Kidney capillary endothelial cell (primary cell): ENCODE results near the gene PCDH9.

ENCODE experiments used
- DNase-seq: peaks from one replicate; pipeline ENCODE4 v3.0.0-alpha.2; 2018; ENCODE audit warnings: low spot score

The PCDH9 gene, protein sequence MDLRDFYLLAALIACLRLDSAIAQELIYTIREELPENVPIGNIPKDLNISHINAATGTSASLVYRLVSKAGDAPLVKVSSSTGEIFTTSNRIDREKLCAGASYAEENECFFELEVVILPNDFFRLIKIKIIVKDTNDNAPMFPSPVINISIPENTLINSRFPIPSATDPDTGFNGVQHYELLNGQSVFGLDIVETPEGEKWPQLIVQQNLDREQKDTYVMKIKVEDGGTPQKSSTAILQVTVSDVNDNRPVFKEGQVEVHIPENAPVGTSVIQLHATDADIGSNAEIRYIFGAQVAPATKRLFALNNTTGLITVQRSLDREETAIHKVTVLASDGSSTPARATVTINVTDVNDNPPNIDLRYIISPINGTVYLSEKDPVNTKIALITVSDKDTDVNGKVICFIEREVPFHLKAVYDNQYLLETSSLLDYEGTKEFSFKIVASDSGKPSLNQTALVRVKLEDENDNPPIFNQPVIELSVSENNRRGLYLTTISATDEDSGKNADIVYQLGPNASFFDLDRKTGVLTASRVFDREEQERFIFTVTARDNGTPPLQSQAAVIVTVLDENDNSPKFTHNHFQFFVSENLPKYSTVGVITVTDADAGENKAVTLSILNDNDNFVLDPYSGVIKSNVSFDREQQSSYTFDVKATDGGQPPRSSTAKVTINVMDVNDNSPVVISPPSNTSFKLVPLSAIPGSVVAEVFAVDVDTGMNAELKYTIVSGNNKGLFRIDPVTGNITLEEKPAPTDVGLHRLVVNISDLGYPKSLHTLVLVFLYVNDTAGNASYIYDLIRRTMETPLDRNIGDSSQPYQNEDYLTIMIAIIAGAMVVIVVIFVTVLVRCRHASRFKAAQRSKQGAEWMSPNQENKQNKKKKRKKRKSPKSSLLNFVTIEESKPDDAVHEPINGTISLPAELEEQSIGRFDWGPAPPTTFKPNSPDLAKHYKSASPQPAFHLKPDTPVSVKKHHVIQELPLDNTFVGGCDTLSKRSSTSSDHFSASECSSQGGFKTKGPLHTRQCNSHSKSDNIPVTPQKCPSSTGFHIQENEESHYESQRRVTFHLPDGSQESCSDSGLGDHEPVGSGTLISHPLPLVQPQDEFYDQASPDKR (N-terminal part only)

DNA sequence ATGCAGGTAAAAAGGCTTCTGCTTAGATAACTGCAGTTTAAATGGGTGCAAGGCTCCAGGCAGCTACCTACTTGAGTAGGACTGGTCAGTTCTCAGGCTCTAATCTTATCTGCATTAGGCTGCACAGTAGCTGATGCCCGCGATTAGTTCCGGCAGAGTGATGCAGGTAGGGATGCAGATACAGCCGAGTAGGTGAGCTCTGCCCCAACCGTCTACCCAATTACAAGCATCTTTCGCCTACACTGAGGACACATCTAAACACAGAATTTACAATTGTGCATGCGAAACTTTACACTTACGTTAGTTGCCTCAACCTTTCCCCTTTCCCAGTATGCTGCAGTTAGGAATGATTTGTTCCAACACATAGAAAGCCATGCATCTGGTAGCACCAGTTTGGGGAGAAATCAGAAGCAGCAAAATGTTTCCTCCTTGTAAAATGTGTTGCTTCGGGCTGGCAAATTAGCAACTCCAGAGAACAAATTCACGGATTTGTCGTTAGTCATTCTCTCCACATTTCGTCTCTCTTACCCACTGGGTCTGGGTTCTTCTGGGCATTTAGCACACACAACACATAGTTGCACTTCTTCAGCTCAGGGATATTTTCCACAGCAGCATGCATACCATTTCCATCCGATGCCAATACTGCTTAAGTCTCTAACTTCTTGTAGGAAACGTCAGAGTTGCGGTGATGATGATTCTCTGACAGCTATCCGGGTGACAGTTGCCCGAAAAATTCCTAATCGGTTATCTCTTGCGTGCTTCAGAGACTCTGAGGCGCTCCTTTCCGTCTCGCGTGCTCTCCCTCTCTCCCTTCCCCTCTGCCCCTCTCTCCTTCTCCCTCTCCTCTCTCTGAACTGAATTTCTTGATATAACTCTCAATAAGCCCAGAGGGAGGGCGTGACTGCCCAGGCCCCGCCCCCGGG lies at the start of gene PCDH9:
Gene PCDH9 (minus strand): TSS at position 856 of the 923 bp plus-strand sequence. CDS start 1,896 bp downstream, outside the sequence.
- no peak for DNase-seq

DNA sequence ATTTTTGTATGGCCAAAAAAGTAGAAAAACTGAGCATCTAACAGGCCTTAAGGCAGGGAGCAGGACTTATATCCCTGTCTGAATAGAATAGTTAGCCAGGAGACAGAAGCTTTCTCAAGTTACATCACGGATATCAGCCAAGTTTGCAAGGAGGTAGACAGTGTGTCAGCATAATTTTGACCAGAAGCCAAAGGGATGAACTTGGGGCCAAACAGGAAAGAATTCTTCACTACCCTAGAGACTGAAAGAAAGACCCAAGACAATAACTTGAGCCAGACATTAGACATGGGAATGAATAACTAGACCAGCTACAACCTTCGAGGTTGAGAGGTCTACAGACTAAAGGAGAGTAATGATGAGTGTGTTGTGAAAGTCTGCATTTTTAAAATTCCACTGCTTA lies 48.1 kb upstream of the PCDH9 start:
- DNase-seq = no peak

DNA sequence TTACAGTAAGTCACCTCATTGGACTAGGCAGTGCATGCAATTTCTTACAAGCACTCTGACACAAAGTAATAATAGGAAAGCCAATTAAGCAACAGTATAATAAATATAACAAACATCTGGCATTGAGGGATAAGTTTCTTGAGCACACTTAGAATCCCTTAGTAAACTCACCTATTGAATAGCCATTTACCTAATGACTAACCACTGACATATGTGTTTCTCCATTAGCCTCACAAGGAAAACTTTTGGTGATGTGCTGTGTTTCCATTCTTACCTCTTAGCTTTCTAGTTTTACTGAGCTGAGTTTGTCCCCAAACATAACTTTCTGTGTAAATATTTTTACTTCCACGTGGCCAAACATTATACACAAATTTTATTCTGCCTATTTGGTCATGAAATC lies 47.4 kb upstream of the PCDH9 start:
- no peak for DNase-seq

DNA sequence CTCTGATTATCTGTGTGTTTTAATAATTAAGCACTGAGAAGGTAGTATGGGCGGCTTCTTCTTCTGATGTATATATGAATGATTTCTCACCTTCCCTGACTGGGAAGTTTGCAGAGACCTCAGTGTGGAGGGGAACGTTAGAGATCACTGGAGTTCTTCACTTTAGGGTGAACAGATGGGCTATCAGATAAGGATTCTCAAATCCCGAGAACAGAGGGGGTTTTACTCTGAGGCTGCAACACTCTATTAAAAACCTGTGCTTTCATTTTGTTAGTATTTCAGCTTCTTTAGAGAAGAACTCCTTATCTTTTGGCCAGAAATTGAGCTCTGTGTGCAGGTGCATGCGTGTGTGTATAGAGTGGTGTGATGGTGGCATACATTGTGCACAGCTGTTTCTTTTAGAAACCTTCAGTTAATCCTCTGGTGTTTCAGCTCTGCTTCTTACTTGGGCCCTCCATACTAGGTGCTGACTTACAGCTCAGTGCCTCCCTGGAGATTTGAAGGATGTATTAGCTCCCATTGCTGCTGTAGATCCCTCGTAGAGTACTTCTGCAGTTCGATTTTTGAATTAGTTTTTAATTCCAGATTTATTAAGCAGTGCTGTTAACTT lies 45.3 kb upstream of the PCDH9 start:
- no peak for DNase-seq

DNA sequence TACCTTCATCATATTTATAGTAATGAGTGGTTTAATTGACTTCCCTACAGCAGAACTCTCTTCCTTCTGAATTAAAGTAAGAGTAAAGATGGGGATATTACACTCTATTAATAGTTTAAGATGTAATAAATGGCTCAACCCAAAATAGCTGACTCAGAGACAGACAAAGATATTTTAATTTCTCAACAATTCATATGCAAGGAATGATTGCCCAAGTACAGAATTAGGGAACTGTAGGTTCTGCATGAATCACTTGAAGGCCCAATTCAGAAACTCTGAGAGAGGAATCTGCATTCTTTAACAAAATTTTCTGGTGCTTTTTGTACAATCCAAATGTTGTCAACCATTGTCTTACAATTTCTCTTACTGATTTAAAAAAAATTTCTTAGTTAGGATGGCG lies 42.9 kb upstream of the PCDH9 start:
- DNase-seq = no peak

DNA sequence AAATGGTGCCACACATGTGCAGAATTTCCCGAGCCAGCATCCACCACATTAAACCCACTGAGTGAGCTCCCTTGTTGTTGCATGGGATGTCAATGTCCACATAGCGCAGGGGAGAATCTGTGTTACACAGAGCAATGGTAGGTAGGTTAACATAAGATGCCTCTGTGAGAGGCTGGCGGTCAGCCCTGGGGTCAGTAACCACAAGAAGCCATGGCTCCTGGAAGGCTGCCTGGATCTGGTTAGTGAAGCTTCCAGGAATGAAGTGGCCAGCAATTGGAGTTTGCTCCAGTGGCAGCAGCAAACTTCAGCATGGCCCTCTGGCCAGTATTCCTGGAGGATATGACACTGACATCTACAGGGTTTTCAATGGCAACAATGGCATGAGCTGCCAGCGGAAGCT lies 37.0 kb upstream of the PCDH9 start:
- DNase-seq = no peak

DNA sequence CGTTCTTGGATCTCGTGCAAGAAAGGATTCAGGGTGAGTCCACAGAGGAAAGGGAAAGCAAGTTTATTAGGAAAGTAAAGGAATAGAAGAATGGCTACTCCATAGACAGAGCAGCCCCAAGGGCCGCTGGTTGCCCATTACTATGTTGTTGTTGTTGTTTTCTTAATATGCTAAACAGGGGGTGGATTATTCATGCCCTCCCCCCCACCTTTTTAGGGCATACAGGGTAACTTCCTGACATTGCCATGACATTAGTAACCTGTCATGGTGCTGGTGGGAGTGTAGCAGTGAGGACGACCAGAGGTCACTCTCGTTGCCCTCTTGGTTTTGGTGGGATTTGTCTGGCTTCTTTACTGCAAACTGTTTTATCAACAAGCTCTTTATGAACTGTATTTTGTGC lies 29.1 kb upstream of the PCDH9 start:
- no peak for DNase-seq

DNA sequence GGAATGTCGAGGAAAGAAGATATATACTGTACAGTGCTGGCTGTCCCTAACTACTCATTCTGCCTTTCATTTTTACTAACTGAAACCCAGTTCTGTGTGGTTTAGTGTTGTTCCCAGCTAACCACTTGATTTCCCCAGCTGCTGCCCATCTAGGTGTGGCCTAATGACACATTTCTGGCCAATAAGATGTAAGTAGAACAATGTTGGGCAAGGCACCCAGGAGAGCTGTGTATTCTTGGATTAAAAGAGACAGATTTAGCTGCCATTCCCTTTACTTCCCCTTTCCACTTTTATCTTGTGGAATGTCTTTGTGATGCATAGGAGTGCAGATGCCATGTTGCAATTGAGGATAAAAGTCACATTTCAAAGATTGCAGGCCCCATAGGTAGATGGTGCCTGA lies 28.3 kb upstream of the PCDH9 start:
- no peak for DNase-seq

DNA sequence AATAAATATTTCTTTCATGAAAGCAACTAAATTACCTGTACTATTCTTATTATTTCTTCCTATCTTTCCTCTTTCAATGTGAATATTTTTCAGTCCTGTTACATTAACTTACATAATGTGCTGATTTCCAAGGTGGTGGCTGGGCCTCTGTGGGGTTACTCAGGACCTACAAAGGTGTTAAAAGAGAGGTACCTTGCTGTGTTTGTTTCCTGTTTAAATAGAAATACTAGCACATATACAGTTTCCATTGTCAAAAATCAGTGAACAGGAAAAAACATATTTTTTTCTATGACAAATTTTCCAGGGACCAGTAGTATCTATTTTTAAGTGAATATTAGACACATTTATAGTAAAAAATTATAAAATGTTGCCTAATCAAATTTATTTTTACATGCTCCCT lies 8.7 kb upstream of the PCDH9 start:
- no peak for DNase-seq

DNA sequence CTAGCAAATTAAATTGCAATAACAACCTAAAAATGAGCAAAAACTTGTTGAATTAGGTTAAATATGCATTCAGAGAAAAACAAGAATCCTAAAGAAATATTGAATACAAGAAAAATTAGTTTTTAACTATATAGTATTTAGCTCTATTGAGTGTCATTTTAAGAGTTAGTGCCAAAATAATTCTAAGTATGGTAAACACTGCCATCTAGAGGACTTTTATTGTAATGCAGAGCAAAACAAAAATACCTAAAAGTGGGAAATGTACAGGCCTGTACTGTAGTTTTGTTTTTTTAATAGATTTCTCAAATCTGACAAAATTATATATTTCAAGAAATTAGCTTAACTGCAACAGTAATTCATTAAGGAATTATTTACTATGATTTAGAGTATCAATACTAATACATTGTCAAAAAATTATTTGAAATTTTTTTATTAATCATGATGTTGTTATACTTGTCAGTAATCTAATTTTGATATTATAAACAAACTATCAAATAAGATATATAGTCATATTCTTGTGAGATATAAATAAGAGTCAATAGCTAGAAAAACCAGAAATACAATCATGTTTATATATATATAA lies 8.2 kb upstream of the PCDH9 start:
- peak; percentile 59 for DNase-seq

DNA sequence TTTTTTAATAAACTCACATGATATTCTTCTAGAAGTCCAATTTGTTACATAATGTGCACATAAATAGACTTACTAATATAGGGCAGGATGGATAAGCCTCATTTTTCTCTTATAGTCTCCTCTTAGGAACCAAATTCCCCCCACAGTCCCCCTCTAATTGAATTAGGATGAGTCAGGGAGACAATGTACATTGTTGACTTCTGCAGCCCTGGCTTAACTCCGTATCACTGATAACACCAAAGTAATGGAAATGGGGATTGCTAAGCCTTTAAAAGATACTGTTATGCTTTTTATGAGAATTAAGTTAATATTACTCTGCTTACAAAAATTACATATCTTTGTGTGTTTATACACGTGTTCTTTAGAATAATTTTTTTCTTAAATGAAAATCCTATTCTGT lies 5.1 kb upstream of the PCDH9 start:
- DNase-seq = no peak

DNA sequence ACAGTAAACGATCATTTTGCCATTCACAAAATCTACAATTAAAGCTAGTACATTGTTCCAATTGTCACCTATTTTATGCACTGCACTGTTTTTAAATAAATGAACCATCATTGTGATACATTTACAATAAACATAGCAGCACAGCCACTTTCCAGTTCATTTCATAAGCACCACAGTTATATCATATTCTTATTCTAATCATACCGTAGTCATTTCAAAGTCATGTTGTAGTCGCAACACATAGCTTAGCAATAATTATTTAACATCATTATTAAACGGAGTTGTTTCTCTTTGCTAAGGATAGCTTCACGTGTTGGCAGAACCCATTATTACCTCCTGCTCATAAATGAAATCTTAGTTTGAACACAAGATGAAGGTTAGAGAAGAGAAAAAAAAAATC lies 2.2 kb upstream of the PCDH9 start:
- DNase-seq = no peak

DNA sequence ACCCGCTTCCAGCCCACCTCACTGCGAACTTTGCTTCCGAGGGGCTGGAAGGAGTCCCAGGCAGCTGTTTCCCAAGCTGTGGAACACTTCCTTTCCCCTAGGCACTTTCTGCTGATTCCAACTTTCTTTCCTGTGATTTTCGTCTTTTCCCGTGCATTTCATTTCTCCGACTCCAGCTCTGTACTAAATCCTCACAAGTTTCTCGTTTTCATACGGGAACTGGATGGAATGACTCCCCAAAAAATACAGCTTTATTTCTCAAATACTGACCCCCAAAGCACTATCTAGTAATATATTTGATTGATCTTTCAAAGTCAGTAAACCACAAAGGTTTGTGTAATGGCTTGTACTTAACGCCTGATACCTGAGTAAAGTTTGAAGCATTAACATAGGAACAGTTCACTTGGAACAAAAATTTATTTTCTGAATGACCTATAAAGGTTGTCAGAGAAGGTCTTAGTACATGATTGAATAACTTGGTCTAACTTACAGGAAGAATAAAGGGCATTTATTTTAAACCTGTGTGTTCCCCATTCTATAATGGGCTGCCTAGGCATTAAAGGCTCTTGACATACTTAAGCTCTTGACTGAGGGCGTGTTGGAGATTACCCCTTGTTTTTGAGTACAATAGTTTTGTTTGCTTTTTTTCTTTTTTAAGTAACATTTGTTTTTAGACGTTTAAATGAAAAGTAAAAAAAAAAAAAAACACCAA lies 1.3 kb upstream of the PCDH9 start:
- no peak for DNase-seq

DNA sequence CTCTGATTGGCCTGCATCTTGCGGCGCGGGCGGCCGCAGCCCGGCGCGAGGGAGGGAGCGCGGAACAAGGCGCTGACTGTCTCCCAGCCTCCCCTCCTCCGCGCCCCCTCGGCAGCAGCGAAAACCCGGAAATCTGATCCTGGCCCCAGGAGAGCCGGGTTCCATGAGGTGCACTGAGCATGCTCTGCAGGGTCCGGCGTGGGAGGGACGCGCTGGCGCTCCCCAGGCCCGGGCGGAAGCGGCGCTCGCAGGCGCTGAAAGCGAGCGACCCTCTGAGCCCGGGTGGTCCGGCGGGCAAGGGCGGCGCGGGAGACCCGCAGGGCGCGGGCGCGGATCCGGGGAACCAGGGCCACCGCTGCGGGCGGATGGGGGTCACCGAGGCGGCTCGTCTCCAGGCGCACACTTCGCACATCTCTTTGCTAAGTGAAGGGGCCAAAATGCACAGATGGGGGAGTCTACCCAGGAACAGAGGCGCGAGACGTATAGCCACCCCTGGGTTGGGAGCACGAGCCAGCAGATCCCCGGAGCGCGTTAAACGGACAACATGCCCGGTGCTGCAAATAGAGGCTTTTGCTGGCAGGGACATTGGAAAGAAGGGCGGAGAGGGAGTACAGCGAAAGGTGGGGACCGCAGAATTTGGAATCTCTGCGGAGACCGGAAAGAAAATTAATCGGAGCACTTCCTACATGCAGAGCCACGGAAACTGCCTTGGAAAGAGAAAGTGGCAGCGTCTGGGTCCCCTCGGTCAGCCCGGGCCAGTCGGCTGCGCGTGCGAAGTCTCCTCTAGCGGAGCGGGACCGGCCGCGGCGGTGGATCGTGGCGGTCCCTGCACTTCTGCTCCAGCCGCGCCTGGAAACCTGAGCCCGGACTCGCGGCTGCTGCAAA lies 510 bp upstream of the PCDH9 start:
- peak; percentile 92 for DNase-seq

DNA sequence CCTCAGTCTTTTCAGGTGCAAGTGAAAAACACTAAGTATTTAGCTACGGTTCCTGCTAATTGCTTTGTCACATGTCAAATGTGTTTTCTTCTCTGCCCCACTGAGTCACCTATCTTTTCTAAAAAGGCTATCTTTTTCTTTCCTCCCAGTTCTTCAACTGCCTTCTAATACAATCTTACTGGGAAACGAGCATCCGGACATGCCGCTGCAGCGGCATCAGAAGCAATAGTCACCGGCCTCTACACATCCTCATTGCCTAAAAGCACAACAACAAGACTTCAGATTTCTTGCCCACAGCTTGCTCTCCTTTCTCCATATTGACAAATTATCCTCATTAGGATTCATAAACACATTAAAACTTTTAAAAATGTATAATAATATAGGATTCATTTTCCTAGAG lies 1.2 kb downstream of the PCDH9 start:
- DNase-seq = no peak

DNA sequence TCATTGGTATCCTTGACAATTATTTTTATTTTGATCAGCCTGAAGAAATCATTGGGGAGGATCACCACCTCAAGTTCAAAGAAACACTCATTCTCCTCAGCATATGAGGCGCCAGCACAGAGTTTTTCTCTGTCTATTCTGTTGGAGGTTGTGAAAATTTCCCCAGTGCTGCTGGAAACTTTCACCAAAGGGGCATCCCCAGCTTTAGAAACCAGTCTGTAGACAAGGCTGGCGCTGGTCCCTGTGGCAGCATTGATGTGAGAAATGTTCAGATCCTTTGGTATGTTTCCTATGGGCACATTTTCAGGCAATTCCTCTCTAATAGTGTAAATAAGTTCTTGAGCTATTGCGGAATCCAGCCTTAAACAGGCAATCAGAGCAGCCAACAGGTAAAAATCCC lies 2.1 kb downstream of the PCDH9 start:
- no peak for DNase-seq

DNA sequence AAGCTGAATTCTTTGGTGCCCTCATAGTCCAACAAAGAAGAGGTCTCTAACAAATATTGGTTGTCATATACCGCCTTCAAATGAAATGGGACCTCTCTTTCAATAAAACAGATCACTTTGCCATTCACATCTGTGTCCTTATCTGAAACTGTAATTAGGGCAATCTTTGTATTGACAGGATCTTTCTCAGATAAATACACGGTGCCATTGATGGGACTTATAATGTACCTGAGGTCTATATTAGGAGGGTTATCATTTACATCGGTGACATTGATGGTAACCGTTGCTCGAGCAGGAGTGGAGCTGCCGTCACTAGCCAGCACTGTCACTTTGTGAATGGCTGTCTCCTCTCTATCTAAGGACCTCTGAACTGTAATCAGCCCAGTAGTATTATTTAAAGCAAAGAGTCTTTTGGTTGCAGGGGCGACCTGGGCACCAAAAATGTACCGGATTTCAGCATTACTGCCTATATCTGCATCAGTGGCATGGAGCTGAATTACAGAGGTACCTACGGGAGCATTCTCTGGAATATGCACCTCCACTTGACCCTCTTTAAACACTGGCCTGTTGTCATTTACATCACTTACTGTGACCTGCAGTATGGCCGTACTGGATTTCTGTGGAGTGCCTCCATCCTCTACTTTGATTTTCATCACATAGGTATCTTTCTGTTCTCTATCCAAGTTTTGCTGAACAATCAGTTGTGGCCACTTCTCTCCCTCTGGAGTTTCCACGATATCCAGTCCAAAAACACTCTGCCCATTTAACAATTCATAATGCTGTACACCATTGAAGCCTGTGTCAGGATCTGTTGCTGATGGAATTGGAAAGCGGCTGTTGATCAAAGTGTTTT lies 2.8 kb downstream of the PCDH9 start:
- DNase-seq = no peak

DNA sequence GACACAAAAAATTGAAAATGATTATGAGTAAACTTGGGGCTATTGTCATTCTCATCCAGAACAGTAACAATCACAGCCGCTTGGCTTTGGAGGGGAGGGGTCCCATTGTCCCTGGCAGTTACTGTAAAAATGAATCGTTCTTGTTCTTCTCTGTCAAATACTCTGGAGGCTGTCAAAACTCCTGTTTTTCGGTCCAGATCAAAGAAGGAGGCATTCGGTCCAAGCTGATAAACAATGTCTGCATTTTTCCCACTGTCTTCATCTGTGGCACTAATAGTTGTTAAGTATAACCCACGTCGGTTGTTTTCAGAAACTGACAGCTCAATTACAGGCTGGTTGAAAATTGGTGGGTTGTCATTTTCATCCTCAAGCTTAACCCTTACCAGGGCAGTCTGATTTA lies 3.4 kb downstream of the PCDH9 start:
- DNase-seq = no peak
